ENCODE measurements around the gene KDELR1. TPM values are rescaled to one million over a fixed set of nuclear protein-coding genes. Genes with fewer than 3 reads are reported as not detected.
"Not testable (repeated sequence)": the region's sequence is repeated elsewhere in the genome, so short reads cannot be mapped to it uniquely, and the experiment has no call there.

The KDELR1 gene
- total and polyA plus RNA-seq, 12 donors: 55.1 to 96.0 (median 73.2) TPM

GRCh38 chr19:48372904-48373303 lies 18.4 kb downstream of the KDELR1 start:
- Histone ChIP-seq H3K4me1 (no peaks in the 10 kb centered on the region), H3K4me3 (no peak overlapping the region), H3K36me3 (no peaks in the 10 kb centered on the region), H3K27ac (no peak overlapping the region), H3K9me3 (no peaks in the 10 kb centered on the region), H3K27me3 (no peaks in the 10 kb centered on the region)
- intact Hi-C loops (cut with DNase I): no loop called here
- WGBS, 2 donors: 59 to 66% methylated on average over 4 of the region's 4 CpGs
- ATAC-seq (no peak), DNase-seq (no peak)
- TF ChIP-seq CTCF (IDR thresholded peaks at IDR 0.05): no peak

DNA sequence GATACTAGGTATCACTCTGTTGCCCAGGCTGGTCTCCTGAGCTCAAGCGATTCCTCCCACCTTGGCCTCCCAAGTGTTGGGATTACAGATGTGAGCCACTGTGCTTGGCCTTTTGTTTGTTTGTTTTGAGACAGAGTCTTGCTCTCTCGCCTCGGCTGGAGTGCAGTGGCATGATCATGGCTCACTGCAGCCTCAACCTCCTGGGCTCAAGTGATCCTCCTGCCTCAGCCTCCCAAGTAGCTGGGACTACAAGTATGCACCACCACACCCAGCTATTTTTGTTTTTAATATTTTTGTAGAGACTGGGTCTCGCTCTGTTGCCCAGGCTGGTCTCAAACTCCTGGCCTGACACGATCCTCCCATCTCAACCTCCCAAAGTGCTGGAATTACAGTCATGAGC lies 19.6 kb downstream of the KDELR1 start:
- H3K36me3 ChIP-seq; ATAC-seq; intact Hi-C loops (cut with DNase I); H3K4me3 ChIP-seq; H3K4me1 ChIP-seq; H3K27me3 ChIP-seq; H3K27ac ChIP-seq; H3K9me3 ChIP-seq; DNase-seq: not testable (repeated sequence)
- WGBS, 2 donors: 98% methylated on average over 5 of the region's 5 CpGs

- ATAC-seq (no peak), DNase-seq (no peak)
- H3K9me3 ChIP-seq: no peaks in the 10 kb centered on the region
- no peak overlapping the region for H3K27ac ChIP-seq
- H3K4me1 ChIP-seq: no peaks in the 10 kb centered on the region
- H3K27me3 ChIP-seq: no peaks in the 10 kb centered on the region
- no peak for TF ChIP-seq CTCF (IDR thresholded peaks at IDR 0.05)
- intact Hi-C loops (cut with DNase I): no loop called here
- H3K36me3 ChIP-seq: no peaks in the 10 kb centered on the region
- 66 to 74% methylated on average over 7 of the region's 7 CpGs for WGBS, 2 donors
- H3K4me3 ChIP-seq: no peak overlapping the region
Measured at GRCh38 chr19:48371367-48371766, 20.0 kb downstream of the KDELR1 start.

DNA sequence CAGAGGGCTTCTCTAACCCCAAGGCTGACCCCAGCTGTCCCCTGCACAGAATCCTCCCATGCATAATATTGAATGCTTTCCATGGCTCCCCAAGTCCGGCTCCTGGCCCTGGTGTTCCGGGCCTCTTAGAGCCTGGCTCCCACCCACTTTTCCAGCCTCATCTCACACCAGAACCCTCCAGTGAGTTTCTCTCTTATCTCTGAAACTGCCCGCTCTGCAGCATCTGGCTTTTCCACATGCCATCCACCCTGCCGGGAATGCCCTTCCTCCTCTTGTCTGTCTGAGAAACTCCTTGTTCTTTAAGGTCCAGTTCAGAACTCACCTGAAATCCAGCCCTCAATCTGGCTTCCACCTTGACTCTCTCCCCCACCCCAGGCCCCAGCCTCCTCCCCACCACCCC lies 20.4 kb downstream of the KDELR1 start:
- H3K4me1 ChIP-seq: no peaks in the 10 kb centered on the region
- H3K4me3 ChIP-seq: no peak overlapping the region
- ATAC-seq: no peak
- intact Hi-C loops (cut with DNase I): no loop called here
- 69 to 72% methylated on average over 4 of the region's 4 CpGs for WGBS, 2 donors
- no peaks in the 10 kb centered on the region for H3K9me3 ChIP-seq
- TF ChIP-seq CTCF (IDR thresholded peaks at IDR 0.05): no peak
- H3K27me3 ChIP-seq: no peaks in the 10 kb centered on the region
- H3K36me3 ChIP-seq: no peaks in the 10 kb centered on the region
- H3K27ac ChIP-seq: no peak overlapping the region
- DNase-seq: no peak

DNA sequence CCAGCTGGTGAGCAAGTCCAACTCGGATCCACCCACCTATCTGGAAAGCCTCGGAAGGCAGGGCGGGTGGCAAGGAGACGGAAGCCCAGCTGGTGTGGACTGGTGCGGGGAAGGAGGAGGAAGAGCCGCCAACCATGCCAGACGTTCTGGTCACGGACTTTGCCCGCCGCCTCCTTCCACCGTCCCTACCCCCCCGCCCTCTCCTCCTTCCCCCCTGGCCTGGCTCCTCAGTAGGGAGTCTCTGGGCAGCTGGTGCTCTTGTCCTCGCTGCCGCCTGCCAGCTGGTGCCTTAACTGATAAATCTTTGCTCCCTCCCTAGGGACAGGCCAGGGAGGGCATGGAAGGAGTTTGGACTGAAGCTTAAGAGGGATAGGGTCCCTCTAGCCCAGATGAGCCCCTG lies 22.4 kb downstream of the KDELR1 start:
- DNase-seq (no peak), ATAC-seq (no peak)
- TF ChIP-seq CTCF (IDR thresholded peaks at IDR 0.05): no peak
- Histone ChIP-seq H3K27ac (no peak overlapping the region), H3K36me3 (no peaks in the 10 kb centered on the region), H3K9me3 (no peaks in the 10 kb centered on the region), H3K4me3 (no peak overlapping the region), H3K27me3 (no peaks in the 10 kb centered on the region), H3K4me1 (peaks cover 0 to 6% (median 5%) of the 10 kb centered on the region in 9 donors)
- intact Hi-C loops (cut with DNase I): no loop called here
- WGBS, 2 donors: 79% methylated on average over 14 of the region's 14 CpGs
